ENCODE data around the gene KDM7A.

DNA sequence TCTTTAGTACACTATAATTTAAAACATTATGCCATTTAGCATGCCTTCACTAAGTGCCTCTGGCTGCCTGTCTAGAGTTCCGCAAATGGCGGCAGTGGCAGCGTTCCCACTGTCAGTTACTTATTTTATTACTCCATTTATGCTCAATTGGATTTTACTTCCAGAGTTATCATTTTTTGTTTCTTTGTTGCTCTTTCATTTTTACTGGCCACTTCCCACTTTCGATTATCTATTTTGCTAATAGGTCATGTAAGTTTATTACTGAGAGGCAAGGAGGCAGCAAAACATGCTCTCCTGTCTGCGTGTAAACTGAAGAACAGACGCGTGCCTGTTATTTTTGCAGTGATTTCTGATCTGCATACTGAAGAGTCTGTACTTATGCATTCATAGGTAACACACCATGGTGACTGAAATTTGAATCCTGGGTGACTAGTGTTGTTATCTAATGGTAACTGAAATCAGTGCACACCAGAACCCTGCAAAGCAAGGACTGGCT, 23.1 kb downstream of the KDM7A start:
- no peak for TF ChIP-seq EZH2phosphoT487 (IDR thresholded peaks at IDR 0.05; ENCODE audit: low read depth, severe bottlenecking, unreplicated experiment)
- no peak for TF ChIP-seq CTCF (IDR thresholded peaks at IDR 0.05; ENCODE audit: poor library complexity)

Measured in hepatocyte (in vitro differentiated cells).